Heart left ventricle (tissue), 16 donors: ENCODE data around the gene SH3TC2. TPM values are rescaled to one million over a fixed set of nuclear protein-coding genes. Genes with fewer than 3 reads are reported as not detected.

Experiments
- ATAC-seq, 4 donors: fragments of 200-7000 bp; cut with Tn5 transposase; one replicate each; pipeline ENCODE4 v1.9.1; 2020 to 2022; ENCODE audit warnings: moderate library complexity in 4 of 4, mild to moderate bottlenecking in 3 of 4, moderate number of reproducible peaks in 1 of 4
- DNase-seq, 5 donors: peaks; one replicate each; pipeline ENCODE4 v3.0.0-alpha.2; 2020
- H3K27ac ChIP-seq, 12 donors: fragments of 200-600 bp; sonication (generic) in 4 of 12; one replicate each; pipeline versions ENCODE4 v1.5.0 to v1.8.0; 2016 to 2022; ENCODE audit warnings: mild to moderate bottlenecking in 2 of 12
- H3K27me3 ChIP-seq, 9 donors: fragments of 200-600 bp; sonication (generic) in 2 of 9; one replicate each; pipeline versions ENCODE4 v1.5.1 to v1.8.0; 2016 to 2022; ENCODE audit warnings: mild to moderate bottlenecking in 3 of 9
- H3K36me3 ChIP-seq, 9 donors: fragments of 200-600 bp; sonication (generic) in 2 of 9; one replicate each; pipeline versions ENCODE4 v1.5.0 to v1.8.0; 2018 to 2022; ENCODE audit warnings: mild to moderate bottlenecking in 2 of 9
- H3K4me1 ChIP-seq, 12 donors: fragments of 200-600 bp; sonication (generic) in 4 of 12; one replicate each; pipeline versions ENCODE4 v1.5.0 to v1.8.0; 2016 to 2022; ENCODE audit warnings: mild to moderate bottlenecking in 3 of 12
- H3K4me3 ChIP-seq, 12 donors: fragments of 200-600 bp; sonication (generic) in 4 of 12; one replicate each; pipeline versions ENCODE4 v1.5.0 to v1.8.0; 2017 to 2022; ENCODE audit warnings: mild to moderate bottlenecking in 9 of 12, moderate library complexity in 4 of 12
- H3K9me3 ChIP-seq, 12 donors: fragments of 200-600 bp; sonication (generic) in 4 of 12; one replicate each; pipeline versions ENCODE4 v1.5.0 to v1.8.0; 2016 to 2022; ENCODE audit warnings: mild to moderate bottlenecking in 1 of 12
- CTCF ChIP-seq, 12 donors: fragments of 200-600 bp; sonication (generic) in 4 of 12; IDR thresholded peaks; one replicate each; pipeline versions ENCODE4 v1.5.0 to v1.8.0; 2018 to 2022; ENCODE audit warnings: antibody characterized with exemption in 12 of 12, mild to moderate bottlenecking in 5 of 12
- POLR2A ChIP-seq, 2 donors: fragments of 450-650 bp; IDR thresholded peaks; one replicate each; pipeline ENCODE4 v1.6.1; 2017; ENCODE audit warnings: antibody characterized with exemption in 2 of 2, mild to moderate bottlenecking in 2 of 2, moderate library complexity in 2 of 2
- WGBS, 4 donors: extraction: QIAGEN DNeasy Blood & Tissue Kit in 2 of 4; methylation state at CpG; one replicate each; pipeline versions ENCODE4 v1.1.5 to v1.1.7; 2013 to 2018; 5-methylcytosine and 5-hydroxymethylcytosine counted together
- intact Hi-C, 10 donors: fragments of 100-400 bp; cut with DNase I; formaldehyde crosslinking; loops; one replicate each; pipeline versions ENCODE4 v1.11.1 to v1.14.2; 2022
- polyA plus RNA-seq, 2 donors: library from polyadenylated mRNA; stranded (reverse); fragments of 200-250 nt; gene quantifications; one replicate each; pipeline ENCODE4 v1.2.3, GENCODE V29; 2013
- total RNA-seq, 9 donors: library from RNA; depleted of rRNA in 2 of 9; stranded (reverse); fragments of >200 nt in 2 of 9; fragmentation: NEBNext Ultra II Directional in 3 of 9; extraction: Animal tissue kit (Norgen Biotek cat#: 25700) in 3 of 9; gene quantifications; one replicate each; pipeline versions ENCODE4 v1.1.0 to v1.2.4, GENCODE V29; 2016 to 2023
- donor health status: ischemic (EF 13 %, LVEDD 7.1; RV severe dilation, severe dysfunction).
- donor health status: healthy with polysubstance abuse.
- donor health status: DM: no; HTN: yes; CAD: no.
- donor health status: DM: no; HTN: no; CAD: no.
- donor health status: ischemic (EF 25% LVEDD 6.9; RV normal size, moderate dysfunction).
- donor health status: ischemic (EF 25% LVEDD 5.7; RV mildly dilated, moderate dysfunction).
- donor health status: healthy.
- donor health status: DM: yes; HTN: yes; CAD: no.
- donor health status: ischemic (EF 35%, LVEDD 5.7; RV mildly dilated, moderate dysfunction).
- donor health status: nonischemic (EF 11% LVEDD 7.7; RV severe dilation, severe dysfunction).
- donor health status: DM: yes; HTN: yes; CAD: no.
- donor health status: PGD.
- donor health status: ischemic (EF 29% LVEDD 5.4; RV normal size, mild dysfunction).
- donor health status: nonischemic (EF 23%, LVEDD 6.1; RV moderate dilation, normal function).

SH3TC2 gene
- total and polyA plus RNA-seq, 11 donors, result 1.6 to 12.7 (median 4.0) TPM

GRCh38 chr5:148979083-148979723 lies 83.7 kb downstream of the SH3TC2 start:
- H3K27me3 ChIP-seq, result no peaks in the 10 kb centered on the region
- peaks cover 0 to 7% (median 0%) of the 10 kb centered on the region in 12 donors for H3K9me3 ChIP-seq
- ATAC-seq, result peak; percentile 72 to 89 (median 84)
- peak in 3 of 5 donors; percentile 35 to 72 (median 64) for DNase-seq
- intact Hi-C loops, result no loop called here
- no peaks in the 10 kb centered on the region for H3K36me3 ChIP-seq
- WGBS, 4 donors, result 69 to 80% (median 75%) methylated on average over 6 to 7 of the region's 7 CpGs
- no peak overlapping the region for H3K4me3 ChIP-seq
- TF ChIP-seq POLR2A (IDR thresholded peaks at IDR 0.05) (no peak), CTCF (IDR thresholded peaks at IDR 0.05) (no peak)
- peak overlapping the region in 3 of 12 donors; percentile 11 to 39 (median 28) for H3K27ac ChIP-seq
- H3K4me1 ChIP-seq, result peaks cover 0 to 12% (median 2%) of the 10 kb centered on the region in 12 donors

GRCh38 chr5:148978370-148979082 lies 84.3 kb downstream of the SH3TC2 start:
- WGBS, 4 donors, result 76 to 86% (median 83%) methylated on average over 7 of the region's 7 CpGs
- ATAC-seq (no peak), DNase-seq (no peak)
- Histone ChIP-seq H3K9me3 (peaks cover 0 to under 1% (median 0%) of the 10 kb centered on the region in 12 donors), H3K4me3 (no peak overlapping the region), H3K27ac (peak overlapping the region in 1 of 12 donors; percentile 28), H3K4me1 (peaks cover 0 to 14% (median 2%) of the 10 kb centered on the region in 12 donors), H3K36me3 (no peaks in the 10 kb centered on the region), H3K27me3 (no peaks in the 10 kb centered on the region)
- TF ChIP-seq POLR2A (IDR thresholded peaks at IDR 0.05), result no peak
- TF ChIP-seq CTCF (IDR thresholded peaks at IDR 0.05), result no peak
- intact Hi-C loops, result no loop called here

- no peak for DNase-seq
- Histone ChIP-seq H3K27me3 (no peaks in the 10 kb centered on the region), H3K4me3 (no peak overlapping the region), H3K36me3 (no peaks in the 10 kb centered on the region), H3K4me1 (peaks cover 6 to 27% (median 16%) of the 10 kb centered on the region in 12 donors), H3K27ac (no peak overlapping the region), H3K9me3 (no peaks in the 10 kb centered on the region)
- intact Hi-C loops, result no loop called here
- WGBS, 4 donors, result 70 to 82% (median 75%) methylated on average over 5 of the region's 5 CpGs
- ATAC-seq, result no peak
- TF ChIP-seq CTCF (IDR thresholded peaks at IDR 0.05) (no peak), POLR2A (IDR thresholded peaks at IDR 0.05) (no peak)
These were observed 86.1 kb downstream of the SH3TC2 start for GRCh38 chr5:148976569-148977381.
